BLaER1 treated with 17β-estradiol and CSF1 and Interleukin-3, amounts not matched to agents 10 nM and 100 nM (cell line): ENCODE results near the gene LARP4B.

Experiments
- H3K27ac ChIP-seq, 11 experiments: shearing (Covaris generic); formaldehyde crosslinking; 2 replicates each; pipeline ENCODE4 v1.8.1; 2022
- H3K27me3 ChIP-seq, 11 experiments: shearing (Covaris generic); formaldehyde crosslinking; 2 replicates each; pipeline ENCODE4 v1.8.1; 2022
- H3K36me3 ChIP-seq, 11 experiments: shearing (Covaris generic); formaldehyde crosslinking; 2 replicates each; pipeline ENCODE4 v1.8.1; 2022
- H3K4me1 ChIP-seq, 10 experiments: shearing (Covaris generic); formaldehyde crosslinking; 2 replicates each; pipeline ENCODE4 v1.8.1; 2022
- H3K4me2 ChIP-seq, 11 experiments: shearing (Covaris generic); formaldehyde crosslinking; 2 replicates each; pipeline ENCODE4 v1.8.1; 2022
- H3K4me3 ChIP-seq, 10 experiments: shearing (Covaris generic); formaldehyde crosslinking; 2 replicates each; pipeline ENCODE4 v1.8.1; 2022
- H3K9ac ChIP-seq, 11 experiments: shearing (Covaris generic); formaldehyde crosslinking; 2 replicates each; pipeline ENCODE4 v1.8.1; 2022
- H3K9me3 ChIP-seq, 11 experiments: shearing (Covaris generic); formaldehyde crosslinking; replicated peaks in 1 of 11; 2 replicates each; pipeline ENCODE4 v1.8.1; 2022
- H4K20me1 ChIP-seq, 11 experiments: shearing (Covaris generic); formaldehyde crosslinking; 2 replicates each; pipeline ENCODE4 v1.8.1; 2022
- Cebpa-rat ChIP-seq, 11 experiments: shearing (Covaris generic); IDR thresholded peaks; 2 replicates each; pipeline ENCODE4 v1.8.1; 2022

The LARP4B gene

GRCh38 chr10:850093-850492, 81.4 kb downstream of the LARP4B start:
- no peak overlapping the region for H3K27ac ChIP-seq
- H3K27me3 ChIP-seq: no peaks in the 10 kb centered on the region
- no peak for TF ChIP-seq Cebpa-rat (IDR thresholded peaks at IDR 0.05)
- H3K4me3 ChIP-seq: no peak overlapping the region
- peaks cover 66 to 89% (median 81%) of the 10 kb centered on the region in 11 experiments for H3K36me3 ChIP-seq
- no peak overlapping the region for H3K4me2 ChIP-seq
- H3K4me1 ChIP-seq: peaks cover 22 to 54% (median 34%) of the 10 kb centered on the region in 10 experiments
- peaks cover 33 to 98% (median 72%) of the 10 kb centered on the region in 11 experiments; a peak in 21 of 22 replicates for H4K20me1 ChIP-seq
- peaks cover 12 to 41% (median 30%) of the 10 kb centered on the region in 11 experiments for H3K9me3 ChIP-seq
- no peak overlapping the region for H3K9ac ChIP-seq

GRCh38 chr10:847868-848267, 83.6 kb downstream of the LARP4B start:
- no peak overlapping the region for H3K4me2 ChIP-seq
- no peak for TF ChIP-seq Cebpa-rat (IDR thresholded peaks at IDR 0.05)
- H3K4me1 ChIP-seq: peaks cover 24 to 65% (median 48%) of the 10 kb centered on the region in 10 experiments
- no peak overlapping the region for H3K4me3 ChIP-seq
- no peaks in the 10 kb centered on the region for H3K27me3 ChIP-seq
- H3K9ac ChIP-seq: no peak overlapping the region
- peaks cover 60 to 89% (median 83%) of the 10 kb centered on the region in 11 experiments for H3K36me3 ChIP-seq
- peaks cover 12 to 28% (median 23%) of the 10 kb centered on the region in 11 experiments for H3K9me3 ChIP-seq
- H3K27ac ChIP-seq: no peak overlapping the region
- peaks cover 42 to 98% (median 75%) of the 10 kb centered on the region in 11 experiments; a peak in 21 of 22 replicates for H4K20me1 ChIP-seq

- Histone ChIP-seq H4K20me1 (peaks cover 35 to 98% (median 68%) of the 10 kb centered on the region in 11 experiments; a peak in 21 of 22 replicates), H3K27me3 (no peaks in the 10 kb centered on the region), H3K36me3 (peaks cover 76 to 100% (median 96%) of the 10 kb centered on the region in 11 experiments), H3K27ac (peak overlapping the region in 7 of 11 experiments; percentile 2 to 39 (median 20); a peak in 8 of 22 replicates), H3K9me3 (peaks cover 12 to 26% (median 21%) of the 10 kb centered on the region in 11 experiments), H3K4me1 (peaks cover 10 to 50% (median 36%) of the 10 kb centered on the region in 10 experiments), H3K4me3 (no peak overlapping the region), H3K4me2 (peak overlapping the region in 5 of 11 experiments; percentile 22 to 65 (median 43); a peak in 8 of 22 replicates), H3K9ac (no peak overlapping the region)
- no peak for TF ChIP-seq Cebpa-rat (IDR thresholded peaks at IDR 0.05)
Measured at GRCh38 chr10:846126-846685, 85.3 kb downstream of the LARP4B start.

- Histone ChIP-seq H3K9me3 (peaks cover 11 to 19% (median 14%) of the 10 kb centered on the region in 11 experiments), H3K4me2 (peak overlapping the region in 4 of 11 experiments; percentile 43 to 65 (median 58); a peak in 5 of 22 replicates), H3K27ac (peak overlapping the region in 4 of 11 experiments; percentile 0 to 47 (median 4); a peak in 3 of 22 replicates), H3K4me3 (no peak overlapping the region), H3K27me3 (no peaks in the 10 kb centered on the region), H3K9ac (no peak overlapping the region), H4K20me1 (peaks cover 35 to 100% (median 71%) of the 10 kb centered on the region in 11 experiments; a peak in 21 of 22 replicates), H3K36me3 (peaks cover 79 to 100% (median 96%) of the 10 kb centered on the region in 11 experiments), H3K4me1 (peaks cover 8 to 47% (median 33%) of the 10 kb centered on the region in 10 experiments; a peak in 17 of 20 replicates)
- no peak for TF ChIP-seq Cebpa-rat (IDR thresholded peaks at IDR 0.05)
Measured at GRCh38 chr10:845526-845925, 86.0 kb downstream of the LARP4B start.

GRCh38 chr10:844552-844951, 87.0 kb downstream of the LARP4B start:
- Histone ChIP-seq H3K27me3 (no peaks in the 10 kb centered on the region), H3K4me3 (0 out of 20 replicates have a peak overlapping the region, but pooled peaks of 1 of the 10 experiments have one; percentile 13), H3K9me3 (peaks cover 1 to 9% (median 4%) of the 10 kb centered on the region in 11 experiments; a peak in 17 of 22 replicates), H3K4me2 (peak overlapping the region in 6 of 11 experiments; percentile 27 to 65 (median 46); a peak in 10 of 22 replicates), H3K27ac (peak overlapping the region in 3 of 11 experiments; percentile 34 to 62 (median 61); a peak in 6 of 22 replicates), H4K20me1 (peaks cover 35 to 100% (median 76%) of the 10 kb centered on the region in 11 experiments; a peak in 21 of 22 replicates), H3K4me1 (peaks cover 8 to 51% (median 33%) of the 10 kb centered on the region in 10 experiments; a peak in 17 of 20 replicates), H3K36me3 (peaks cover 79 to 100% (median 96%) of the 10 kb centered on the region in 11 experiments), H3K9ac (no peak overlapping the region; a peak in 1 of 22 replicates)
- TF ChIP-seq Cebpa-rat (IDR thresholded peaks at IDR 0.05): no peak

GRCh38 chr10:843703-844102, 87.8 kb downstream of the LARP4B start:
- TF ChIP-seq Cebpa-rat (IDR thresholded peaks at IDR 0.05): no peak
- Histone ChIP-seq H3K9me3 (peaks cover 0 to under 1% (median 0%) of the 10 kb centered on the region in 11 experiments; a peak in 1 of 22 replicates), H3K36me3 (peaks cover 79 to 100% (median 96%) of the 10 kb centered on the region in 11 experiments), H3K4me2 (peak overlapping the region in 6 of 11 experiments; percentile 1 to 65 (median 46); a peak in 5 of 22 replicates), H3K27me3 (no peaks in the 10 kb centered on the region), H3K4me3 (no peak overlapping the region), H4K20me1 (peaks cover 39 to 100% (median 75%) of the 10 kb centered on the region in 11 experiments; a peak in 21 of 22 replicates), H3K27ac (peak overlapping the region in 5 of 11 experiments; percentile 12 to 62 (median 34); a peak in 9 of 22 replicates), H3K4me1 (peaks cover 8 to 51% (median 33%) of the 10 kb centered on the region in 10 experiments; a peak in 17 of 20 replicates), H3K9ac (no peak overlapping the region; a peak in 1 of 22 replicates)

- no peaks in the 10 kb centered on the region for H3K9me3 ChIP-seq
- peak overlapping the region in 2 of 11 experiments; percentile 13 to 61; a peak in 2 of 22 replicates for H3K27ac ChIP-seq
- no peak for TF ChIP-seq Cebpa-rat (IDR thresholded peaks at IDR 0.05)
- peaks cover 85 to 100% (median 98%) of the 10 kb centered on the region in 11 experiments for H3K36me3 ChIP-seq
- peaks cover 41 to 100% (median 75%) of the 10 kb centered on the region in 11 experiments; a peak in 21 of 22 replicates for H4K20me1 ChIP-seq
- peaks cover 8 to 51% (median 33%) of the 10 kb centered on the region in 10 experiments; a peak in 17 of 20 replicates for H3K4me1 ChIP-seq
- H3K4me2 ChIP-seq: peak overlapping the region in 1 of 11 experiments; percentile 16; a peak in 1 of 22 replicates
- H3K27me3 ChIP-seq: no peaks in the 10 kb centered on the region
- no peak overlapping the region for H3K4me3 ChIP-seq
- no peak overlapping the region for H3K9ac ChIP-seq
Measured at GRCh38 chr10:842795-843194, 88.7 kb downstream of the LARP4B start.

GRCh38 chr10:841535-841934, 90.0 kb downstream of the LARP4B start:
- TF ChIP-seq Cebpa-rat (IDR thresholded peaks at IDR 0.05): no peak
- H3K27ac ChIP-seq: no peak overlapping the region
- peaks cover 8 to 43% (median 27%) of the 10 kb centered on the region in 10 experiments; a peak in 17 of 20 replicates for H3K4me1 ChIP-seq
- no peak overlapping the region for H3K4me2 ChIP-seq
- no peak overlapping the region for H3K9ac ChIP-seq
- no peaks in the 10 kb centered on the region for H3K27me3 ChIP-seq
- H3K4me3 ChIP-seq: no peak overlapping the region
- no peaks in the 10 kb centered on the region for H3K9me3 ChIP-seq
- peaks cover 40 to 100% (median 75%) of the 10 kb centered on the region in 11 experiments for H4K20me1 ChIP-seq
- H3K36me3 ChIP-seq: peaks cover 83 to 100% (median 96%) of the 10 kb centered on the region in 11 experiments
